HG03280 (cell line): ENCODE measurements around the gene GEMIN4.
"Not testable (repeated sequence)": the region's sequence is repeated elsewhere in the genome, so short reads cannot be mapped to it uniquely, and the experiment has no call there.

Source experiments
- ATAC-seq: cut with Tn5 transposase; IDR thresholded peaks from one replicate; pipeline ENCODE4 v1.9.1; 2021; ENCODE audit warnings: mild to moderate bottlenecking, moderate library complexity; ENCODE audit not compliant: unreplicated experiment

The GEMIN4 gene

GRCh38 chr17:752002-752619 lies at the start of gene GEMIN4:
Gene GEMIN4 (minus strand): TSS chr17:752264. CDS start chr17:752142, 122 bp downstream.
- peak; percentile 87 for ATAC-seq

- no peak for ATAC-seq
Observed at GRCh38 chr17:801660-802059, 49.6 kb upstream of the GEMIN4 start.

GRCh38 chr17:800446-801242 lies 48.6 kb upstream of the GEMIN4 start:
- no peak for ATAC-seq

GRCh38 chr17:799261-799660 lies 47.2 kb upstream of the GEMIN4 start:
- no peak for ATAC-seq

- no peak for ATAC-seq
Observed at GRCh38 chr17:798246-798645, 46.2 kb upstream of the GEMIN4 start.

- ATAC-seq: no peak
Observed at GRCh38 chr17:797236-797840, 45.3 kb upstream of the GEMIN4 start.

GRCh38 chr17:796609-797008 lies 44.5 kb upstream of the GEMIN4 start:
- ATAC-seq: no peak

GRCh38 chr17:795721-796120 lies 43.7 kb upstream of the GEMIN4 start:
- no peak for ATAC-seq

GRCh38 chr17:795276-795675 lies 43.2 kb upstream of the GEMIN4 start:
- no peak for ATAC-seq

GRCh38 chr17:794876-795275 lies 42.8 kb upstream of the GEMIN4 start:
- no peak for ATAC-seq

GRCh38 chr17:792277-792676 lies 40.2 kb upstream of the GEMIN4 start:
- no peak for ATAC-seq

- ATAC-seq: no peak
Observed at GRCh38 chr17:791829-792228, 39.8 kb upstream of the GEMIN4 start.

GRCh38 chr17:790874-791247 lies 38.8 kb upstream of the GEMIN4 start:
- not testable (repeated sequence) for ATAC-seq

GRCh38 chr17:789931-790873 lies 38.1 kb upstream of the GEMIN4 start:
- not testable (repeated sequence) for ATAC-seq

GRCh38 chr17:789160-789840 lies 37.2 kb upstream of the GEMIN4 start:
- ATAC-seq: no peak

- no peak for ATAC-seq
Observed at GRCh38 chr17:788551-788950, 36.5 kb upstream of the GEMIN4 start.

GRCh38 chr17:787641-788221 lies 35.7 kb upstream of the GEMIN4 start:
- no peak for ATAC-seq

- ATAC-seq: not testable (repeated sequence)
Observed at GRCh38 chr17:785901-786300, 33.8 kb upstream of the GEMIN4 start.

- no peak for ATAC-seq
Observed at GRCh38 chr17:784143-784542, 32.1 kb upstream of the GEMIN4 start.
